HG03565 (cell line): ENCODE results near the gene DNHD1.
"Not testable (repeated sequence)": the region's sequence is repeated elsewhere in the genome, so short reads cannot be mapped to it uniquely, and the experiment has no call there.

Experiments used
- ATAC-seq: cut with Tn5 transposase; IDR thresholded peaks from one replicate; pipeline ENCODE4 v1.9.1; 2021; ENCODE audit warnings: mild to moderate bottlenecking, moderate library complexity; ENCODE audit not compliant: unreplicated experiment

Gene DNHD1

DNA sequence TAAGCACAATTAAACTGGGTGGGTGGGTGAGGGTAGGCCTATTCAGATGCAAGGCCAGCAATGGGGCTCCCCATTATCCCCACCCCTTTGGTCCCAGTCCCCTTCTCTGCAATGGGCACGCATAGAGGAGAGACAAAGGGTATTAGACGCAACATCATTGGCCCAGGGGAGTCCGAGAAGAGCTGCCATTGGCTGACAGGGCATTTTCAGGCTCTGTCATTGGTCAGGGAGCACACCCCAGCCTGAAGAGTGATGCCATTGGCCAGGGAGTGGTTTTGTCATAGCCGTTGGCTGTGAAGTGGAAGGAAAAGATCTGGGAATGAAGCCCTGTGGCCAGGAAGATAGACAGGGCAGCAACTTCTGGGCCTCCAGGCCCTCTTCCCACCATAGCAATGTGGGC, 20.5 kb upstream of the DNHD1 start:
- ATAC-seq: no peak

DNA sequence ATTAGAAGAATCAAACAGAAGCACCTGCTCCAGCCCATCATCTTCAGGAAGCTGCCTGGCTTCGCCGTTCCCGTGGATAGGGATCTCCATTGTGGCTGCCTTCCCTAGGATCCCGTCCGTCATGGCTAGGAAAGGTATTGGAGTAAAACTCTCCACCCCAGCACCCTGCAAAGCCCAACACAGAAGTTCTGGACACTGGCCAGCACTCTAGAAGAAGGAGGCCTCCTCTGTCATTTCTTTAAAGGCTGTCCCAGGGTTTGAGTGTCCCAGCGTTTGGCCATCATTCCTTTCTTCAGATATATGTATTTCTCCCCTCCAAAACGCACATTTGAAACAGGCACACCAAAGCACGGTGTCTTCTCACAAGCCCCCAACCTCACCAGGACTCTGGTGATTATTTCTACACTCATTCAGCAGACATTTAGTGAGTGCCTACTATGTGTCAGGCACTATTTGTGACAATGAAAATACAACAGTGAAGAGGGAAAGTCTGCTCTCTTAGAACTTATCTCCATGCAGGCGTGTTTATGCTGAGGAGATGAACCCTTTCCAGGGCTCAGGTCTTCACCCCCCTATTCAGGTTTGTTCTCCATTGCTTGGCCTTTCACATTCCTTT, 16.7 kb upstream of the DNHD1 start:
- ATAC-seq: no peak

DNA sequence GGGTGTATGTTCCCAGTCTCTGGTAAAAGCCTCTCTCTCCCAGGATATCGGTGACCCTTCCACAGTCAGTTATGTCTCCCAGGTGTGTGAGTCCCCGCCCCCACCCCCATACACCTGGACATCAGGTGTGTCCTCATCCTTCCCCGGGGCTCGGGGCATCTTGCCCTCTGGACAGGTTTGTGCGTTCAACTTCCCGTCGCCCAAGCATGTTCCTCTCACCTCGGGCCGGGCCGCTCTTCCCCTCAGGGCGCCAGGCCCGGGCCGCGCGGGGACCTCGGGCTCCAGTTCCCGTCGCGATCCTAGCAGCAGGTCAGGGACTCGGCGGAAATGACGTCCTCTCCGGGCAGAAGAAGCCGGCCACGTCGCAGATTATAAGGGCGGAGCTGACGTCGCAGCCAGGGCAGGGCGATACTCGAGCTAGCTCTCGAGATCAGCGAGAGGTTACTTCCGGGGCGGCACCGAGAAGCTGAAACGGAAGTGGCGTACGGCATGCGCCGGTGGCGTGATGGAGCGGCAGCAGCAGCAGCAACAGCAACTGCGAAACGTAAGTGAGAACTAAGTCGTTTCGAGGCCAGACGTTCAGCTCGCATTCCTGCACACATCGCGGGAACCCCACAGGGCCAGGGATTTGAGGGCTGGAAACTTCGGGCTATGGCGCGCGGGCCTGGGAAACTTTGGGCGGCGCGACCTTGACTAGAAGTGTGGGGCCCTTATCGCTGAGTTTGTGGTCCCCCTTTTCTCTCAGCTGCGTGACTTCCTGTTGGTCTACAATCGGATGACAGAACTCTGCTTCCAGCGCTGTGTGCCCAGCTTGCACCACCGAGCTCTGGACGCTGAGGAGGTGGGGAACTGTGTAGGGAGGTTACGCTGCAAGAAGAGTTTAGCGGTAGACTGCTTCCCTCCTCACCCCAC, 15.8 kb upstream of the DNHD1 start, which contains the start of the genes ARFIP2 and TIMM10B:
Gene ARFIP2 (minus strand): TSS at position 320 of the 912 bp plus-strand sequence. CDS start 910 bp downstream, outside the sequence.
Gene TIMM10B (plus strand): TSS at position 490 of the 912 bp plus-strand sequence. CDS start 16 bp downstream, at position 506.
- peak; percentile 99 for ATAC-seq

DNA sequence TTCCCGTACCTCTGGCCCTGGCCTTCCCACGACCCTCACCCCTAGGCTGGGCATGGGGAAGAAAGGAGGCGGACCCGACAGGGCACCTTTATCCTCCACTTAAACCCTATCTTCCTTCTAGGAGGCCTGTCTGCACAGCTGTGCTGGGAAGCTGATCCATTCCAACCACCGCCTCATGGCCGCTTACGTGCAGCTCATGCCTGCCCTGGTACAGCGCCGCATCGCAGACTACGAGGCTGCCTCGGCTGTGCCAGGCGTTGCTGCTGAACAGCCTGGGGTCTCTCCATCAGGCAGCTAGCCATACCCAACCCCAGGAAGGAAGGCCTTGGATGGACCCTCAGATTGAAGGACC, 15.2 kb upstream of the DNHD1 start:
- ATAC-seq: no peak

DNA sequence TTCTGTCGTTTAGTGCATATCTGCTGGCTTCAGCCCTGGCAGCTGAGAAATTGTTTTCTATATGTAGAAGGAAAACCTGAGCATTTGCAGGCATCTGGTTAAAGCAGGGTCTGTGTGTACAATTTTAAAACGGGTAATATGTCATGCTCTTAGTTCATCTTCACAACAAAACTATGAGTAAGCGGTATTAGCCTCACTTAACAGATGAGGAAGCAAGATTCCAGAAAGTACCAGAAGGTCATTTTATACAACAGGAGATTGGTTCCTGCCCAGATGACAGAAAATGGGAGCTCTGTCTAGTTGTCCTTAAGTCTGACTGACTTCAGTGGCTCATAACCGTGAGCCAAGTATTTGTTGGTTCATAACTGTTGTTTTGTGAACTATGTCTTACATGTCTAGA, 14.6 kb upstream of the DNHD1 start:
- ATAC-seq: no peak

DNA sequence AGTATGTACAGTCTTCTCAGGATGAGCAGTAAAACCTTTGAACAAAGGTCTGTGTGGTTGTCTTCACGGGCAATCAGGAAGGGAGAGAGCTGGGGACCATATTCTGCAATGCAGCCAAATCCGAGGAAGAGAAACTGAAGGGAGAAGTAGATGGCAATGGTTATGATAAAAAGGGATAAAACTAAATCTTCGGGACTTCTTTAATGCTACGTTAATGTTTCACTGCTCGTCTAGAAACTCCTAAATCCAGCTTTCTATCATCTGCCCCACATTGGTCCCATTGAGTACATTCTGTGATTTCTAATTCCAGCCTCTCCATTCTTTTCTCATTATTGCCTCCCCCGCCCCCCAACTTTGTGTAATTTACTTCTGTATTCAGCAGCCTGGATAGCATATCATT, 14.1 kb upstream of the DNHD1 start:
- ATAC-seq: no peak

DNA sequence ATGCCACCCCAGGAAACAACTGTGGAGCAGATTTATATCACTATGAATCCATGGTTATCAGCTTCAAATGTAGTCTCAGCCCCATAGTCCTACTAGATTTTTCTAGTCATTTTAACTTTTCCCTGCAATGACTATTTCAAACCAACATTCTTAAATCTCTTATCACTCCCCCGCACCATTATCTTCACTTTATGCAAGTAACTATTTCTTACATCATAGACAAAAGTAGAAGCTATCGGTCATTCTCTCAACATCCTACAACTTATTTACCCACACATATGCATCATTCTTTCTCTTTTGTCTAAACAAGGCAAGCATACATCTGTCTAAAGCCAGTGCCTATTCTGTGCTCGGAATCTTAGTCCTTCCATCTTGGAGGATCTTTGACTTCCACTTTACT, 11.4 kb upstream of the DNHD1 start:
- no peak for ATAC-seq

DNA sequence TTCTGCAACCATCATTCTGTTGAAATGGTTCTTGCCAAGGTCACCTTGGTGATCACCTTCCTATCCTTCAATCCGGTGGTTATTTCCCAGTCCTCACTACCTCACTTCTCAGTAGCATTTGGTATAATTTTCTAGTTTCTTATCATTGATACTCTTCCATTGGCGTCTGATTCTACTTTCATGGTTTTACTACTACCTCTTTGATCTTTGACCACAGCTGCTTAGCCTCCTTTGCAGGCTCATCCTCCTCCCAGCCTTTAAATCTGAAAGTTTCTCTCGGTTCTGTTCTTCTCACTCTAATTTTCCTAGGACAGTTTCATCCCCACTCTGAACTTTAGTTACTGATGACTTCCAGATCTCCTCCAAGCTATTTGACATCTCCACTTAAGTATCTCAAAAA, 10.8 kb upstream of the DNHD1 start:
- no peak for ATAC-seq

DNA sequence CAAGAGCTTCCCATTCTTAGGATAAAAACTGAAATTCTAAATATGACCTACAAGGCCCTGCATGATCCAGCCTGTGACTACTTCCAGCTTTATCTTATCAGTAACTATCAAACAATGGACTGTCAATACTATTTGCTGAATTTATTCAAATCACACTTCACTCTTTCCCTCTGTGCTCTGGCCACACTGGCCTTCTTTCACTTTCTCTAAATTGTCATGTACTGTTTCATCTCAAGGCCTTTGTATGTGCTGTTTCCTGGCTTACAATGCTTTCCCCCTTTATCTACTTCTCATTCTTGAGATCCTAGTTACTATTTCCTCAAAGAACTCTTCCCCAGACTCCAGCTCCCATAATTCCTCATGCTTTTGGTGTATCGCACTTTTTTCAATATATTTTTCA, 10.1 kb upstream of the DNHD1 start:
- ATAC-seq: no peak

DNA sequence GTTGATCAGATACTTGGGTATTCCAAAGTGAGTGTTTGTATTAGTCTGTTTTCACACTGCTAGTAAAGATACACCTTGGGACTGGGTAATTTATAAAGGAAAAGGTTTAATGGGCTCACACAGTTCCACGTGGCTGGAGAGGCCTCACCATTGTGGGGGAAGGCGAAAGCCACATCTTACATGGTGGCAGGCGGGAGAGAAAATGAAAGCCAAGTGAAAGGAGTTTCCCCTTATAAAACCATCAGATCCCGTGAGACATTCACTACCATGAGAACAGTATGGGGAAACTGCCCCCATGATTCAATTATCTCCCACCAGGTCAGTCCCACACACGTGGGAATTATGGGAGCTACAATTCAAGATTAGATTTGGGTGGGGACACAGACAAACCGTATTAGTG, 8.7 kb upstream of the DNHD1 start:
- no peak for ATAC-seq

DNA sequence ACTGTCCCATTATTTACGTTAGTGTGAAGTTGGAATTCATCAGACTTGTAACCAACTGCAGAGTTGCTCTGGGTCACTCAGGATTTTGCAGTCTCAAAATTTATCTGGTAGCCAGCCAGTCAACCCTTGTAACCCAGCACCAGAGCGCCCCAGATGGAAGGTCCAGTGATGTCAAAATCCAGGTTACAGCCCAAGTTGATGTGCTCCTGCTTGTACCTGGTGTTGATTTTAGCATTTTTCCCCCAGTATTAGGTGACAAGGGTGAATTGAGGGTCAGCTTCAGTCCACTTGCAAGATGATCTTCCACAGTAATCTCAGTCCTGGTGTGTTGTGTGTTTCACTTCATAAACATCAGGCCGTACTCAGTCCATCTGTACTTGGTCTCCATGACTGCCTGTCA, 8.3 kb upstream of the DNHD1 start:
- ATAC-seq: no peak

DNA sequence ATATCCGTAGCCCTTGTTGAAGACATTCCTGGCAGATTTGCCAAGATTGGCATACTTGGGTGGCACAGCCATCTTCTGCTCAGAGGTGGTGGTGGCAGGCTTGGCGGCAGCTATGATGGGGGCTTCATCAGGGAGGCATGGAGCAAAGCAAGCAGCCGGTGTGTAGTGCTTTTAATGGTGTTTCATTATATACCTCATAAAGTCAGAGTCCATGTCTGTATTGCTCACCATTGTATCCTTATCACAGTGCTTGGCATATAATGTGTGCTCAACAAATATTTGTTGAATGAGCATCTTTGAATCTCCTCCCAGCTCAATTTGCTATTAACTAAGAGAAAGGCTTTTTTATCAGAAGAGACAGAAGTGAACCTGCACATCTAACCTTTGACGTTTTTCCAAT, 7.8 kb upstream of the DNHD1 start:
- no peak for ATAC-seq

DNA sequence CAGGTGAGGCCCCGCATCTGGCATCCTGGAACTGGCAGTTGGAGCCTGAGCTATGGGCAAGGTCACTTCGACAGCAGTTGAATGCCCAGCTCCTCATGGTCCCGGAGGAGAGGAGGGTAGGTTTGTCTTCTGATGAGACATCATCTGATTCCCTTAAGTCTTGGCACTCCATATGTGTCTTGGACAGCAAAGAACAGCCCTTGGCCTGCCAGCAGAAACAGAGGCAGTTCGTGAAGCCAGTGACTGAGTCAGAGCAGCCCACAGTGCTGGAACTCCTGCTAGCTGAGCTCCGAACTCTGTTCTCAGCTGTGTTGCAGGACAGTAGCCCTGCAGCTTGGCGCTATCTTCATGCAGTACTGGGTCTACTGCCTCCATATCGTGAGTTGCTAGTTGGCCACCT, 1.0 kb downstream of the DNHD1 start:
- no peak for ATAC-seq

DNA sequence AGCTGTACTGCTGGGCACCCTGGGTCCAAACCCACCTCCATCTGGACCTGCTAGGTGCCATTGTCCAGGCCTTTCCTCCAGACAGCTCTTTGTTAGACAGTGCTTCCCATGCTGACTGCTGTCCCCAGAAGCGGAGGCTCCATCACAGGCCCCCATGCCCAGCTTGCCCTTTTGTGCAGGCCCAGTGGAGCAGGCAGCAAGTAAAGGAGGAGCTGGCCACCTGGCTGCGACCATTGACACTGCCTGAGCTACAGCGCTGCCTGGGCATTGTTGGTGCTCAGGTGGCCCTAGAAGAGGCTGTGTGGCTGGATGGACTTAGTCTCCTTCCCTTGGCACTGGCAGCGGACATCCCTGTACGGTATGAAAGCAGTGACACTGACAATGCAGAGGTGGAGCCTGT, 1.5 kb downstream of the DNHD1 start:
- ATAC-seq: no peak

DNA sequence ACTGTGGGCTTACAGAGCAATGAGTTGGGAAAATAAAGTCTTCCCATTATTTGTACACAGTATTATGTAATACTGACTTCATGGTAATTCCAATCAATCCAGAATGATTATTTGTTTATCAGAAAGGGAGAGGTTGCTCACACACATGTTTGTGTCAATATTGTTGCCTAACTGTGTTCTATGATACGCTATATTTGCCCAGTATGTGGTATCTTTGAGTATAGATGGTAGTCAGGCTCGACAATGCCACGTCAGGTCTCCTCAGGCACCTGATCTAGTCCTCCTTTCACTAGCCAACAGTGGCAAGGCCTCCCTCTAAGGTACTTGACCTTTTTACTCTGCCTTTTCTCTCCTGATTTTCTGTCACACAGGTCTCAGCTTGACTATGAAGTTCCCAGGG, 5.3 kb downstream of the DNHD1 start:
- ATAC-seq: no peak

DNA sequence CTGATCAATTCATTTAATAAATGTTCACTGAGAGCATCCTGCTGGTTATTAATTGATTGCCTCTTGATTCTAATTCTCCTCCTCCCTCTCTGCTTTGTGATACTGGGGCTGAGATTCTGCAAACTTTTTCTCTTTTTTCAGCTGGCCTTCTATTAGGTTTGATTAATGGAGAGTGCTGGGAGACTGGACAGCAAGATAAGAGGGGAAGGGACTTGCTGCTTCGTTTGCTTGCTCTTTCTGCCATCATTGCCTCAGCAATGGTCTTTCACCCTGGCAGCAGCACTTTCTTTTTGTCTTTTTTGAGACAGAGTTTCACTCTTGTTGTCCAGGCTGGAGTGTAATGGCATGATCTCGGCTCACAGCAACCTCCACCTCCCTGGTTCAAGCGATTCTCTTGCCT, 7.1 kb downstream of the DNHD1 start:
- no peak for ATAC-seq

DNA sequence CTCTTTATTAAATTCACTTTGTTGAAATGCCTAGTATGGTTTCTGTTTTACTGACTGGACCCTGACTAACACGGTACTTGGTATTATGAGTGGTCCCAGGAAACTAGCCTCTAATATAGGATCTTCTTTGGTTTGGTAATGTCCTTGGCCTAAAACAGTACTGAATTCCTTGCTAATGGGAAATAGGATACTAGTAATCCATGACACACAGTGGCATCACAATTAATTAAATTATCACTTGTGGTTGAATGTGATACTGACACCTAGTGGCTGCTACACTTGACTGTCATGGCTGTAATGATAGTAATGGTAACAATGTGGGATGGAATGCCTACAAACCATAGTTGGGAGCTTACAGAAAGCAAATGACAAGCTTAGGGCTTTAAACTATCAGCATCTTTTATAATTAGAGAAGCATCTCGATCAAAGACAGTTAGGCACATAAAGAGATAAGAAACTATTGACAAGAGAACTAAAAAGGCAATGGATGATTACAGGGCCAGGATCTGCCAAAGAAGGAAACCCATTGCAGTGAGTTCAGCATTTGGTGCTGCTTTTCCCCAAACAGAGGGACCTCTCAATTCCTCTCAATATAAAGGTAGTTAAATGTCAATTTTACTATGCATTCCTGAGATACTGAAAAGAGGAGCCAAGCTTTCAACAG, 8.6 kb downstream of the DNHD1 start:
- ATAC-seq: no peak

DNA sequence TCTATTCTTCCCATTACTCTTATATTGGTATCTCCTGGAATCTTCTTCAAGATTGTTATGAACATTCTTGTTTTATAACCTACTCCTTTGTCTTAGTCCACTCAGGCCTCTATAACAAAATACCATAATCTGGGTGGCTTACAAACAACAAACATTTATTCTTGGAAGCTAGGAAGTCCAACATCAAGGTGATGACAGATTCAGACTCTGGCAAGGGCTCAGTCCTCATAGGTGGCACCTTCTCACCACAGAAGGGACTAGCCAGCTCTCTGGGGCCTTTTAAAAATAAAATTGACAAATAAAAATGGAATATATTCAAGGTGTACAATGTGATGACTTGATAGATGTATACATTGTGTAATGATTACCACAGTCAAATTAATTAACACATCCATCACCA, 19.8 kb downstream of the DNHD1 start:
- no peak for ATAC-seq

DNA sequence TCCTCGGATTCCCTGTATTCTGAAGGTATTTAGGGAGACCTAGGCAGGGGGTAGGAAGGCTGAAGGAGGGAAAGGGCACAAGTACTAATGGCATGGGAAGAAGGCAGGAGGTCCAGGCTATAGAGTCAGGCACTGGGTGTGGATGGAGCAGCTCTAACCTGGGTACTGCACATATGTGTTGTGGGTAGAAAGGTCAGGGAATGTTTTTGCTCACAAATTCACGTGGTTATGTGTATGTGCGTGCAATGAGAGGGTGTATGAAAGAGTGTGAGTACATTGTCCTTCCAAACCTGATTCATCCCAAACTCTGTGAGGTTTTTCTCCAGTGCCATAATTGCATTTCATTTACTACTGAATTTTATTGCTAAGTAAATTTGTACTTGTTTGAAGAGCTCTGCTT, 23.2 kb downstream of the DNHD1 start:
- ATAC-seq: no peak

DNA sequence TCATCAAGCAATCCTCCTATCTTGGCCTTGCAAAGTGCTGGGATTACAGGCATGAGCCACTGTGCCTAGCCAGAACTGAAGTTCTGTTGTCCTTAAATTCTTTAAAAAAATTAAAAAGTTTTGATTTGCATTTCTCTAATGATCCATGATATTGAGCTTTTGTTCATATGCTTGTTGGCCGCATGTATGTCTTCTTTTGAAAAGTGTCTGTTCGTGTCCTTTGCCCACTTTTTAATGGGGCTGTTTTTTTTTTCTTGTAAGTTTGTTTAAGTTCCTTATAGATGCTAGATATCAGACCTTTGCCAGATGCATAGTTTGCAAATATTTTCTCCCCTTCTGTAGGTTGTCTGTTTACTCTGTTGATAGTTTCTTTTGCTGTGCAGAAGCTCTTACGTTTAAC, 24.9 kb downstream of the DNHD1 start:
- not testable (repeated sequence) for ATAC-seq

DNA sequence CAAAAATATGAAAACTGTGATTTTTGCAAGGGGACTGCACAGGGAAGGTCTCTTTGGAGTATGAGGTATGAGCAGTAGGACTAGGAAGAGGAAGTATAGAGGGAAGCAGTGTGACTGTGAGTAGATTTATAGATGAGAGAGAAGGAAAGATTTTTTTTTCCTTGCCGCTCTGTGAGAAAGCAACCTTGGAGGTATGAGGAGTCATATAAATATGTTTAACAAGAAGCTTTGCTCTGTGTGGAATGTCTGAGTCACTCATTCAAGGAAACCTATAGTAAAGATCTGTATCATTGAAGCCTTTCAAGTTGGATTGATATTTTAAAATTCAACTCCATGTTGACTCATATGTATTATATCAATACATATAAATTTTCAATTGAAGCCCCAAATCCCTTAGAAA, 26.2 kb downstream of the DNHD1 start:
- no peak for ATAC-seq
